Measurements from ENCODE around the gene GMDS.

Gene GMDS

DNA sequence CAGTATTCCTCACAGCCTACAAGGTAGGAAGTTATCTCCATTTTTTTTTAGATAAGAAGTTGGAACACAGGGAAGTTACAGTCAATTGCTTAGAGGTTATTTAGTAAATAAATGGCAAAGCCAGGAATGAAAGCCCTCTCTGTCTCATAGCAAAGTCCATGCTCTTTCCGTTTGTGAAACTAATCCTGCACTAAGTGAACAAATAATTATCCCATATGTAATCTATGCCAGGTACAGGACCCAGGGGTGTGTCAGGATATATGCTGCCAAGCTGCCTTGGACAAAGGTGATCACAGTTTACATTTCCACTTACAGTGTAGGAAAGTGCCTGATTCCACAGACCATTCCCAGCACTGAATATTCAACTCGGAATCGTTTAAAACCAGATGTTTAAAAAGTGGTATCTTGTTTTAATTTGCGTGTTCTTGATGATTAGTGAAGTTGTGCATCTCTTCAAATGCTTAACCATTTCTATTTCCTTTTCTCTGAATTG, 13.6 kb upstream of the GMDS start:
- no peaks in the 10 kb centered on the region for H3K27me3 ChIP-seq (ENCODE audit: insufficient read depth, low read length)
- H3K36me3 ChIP-seq (ENCODE audit: insufficient read depth, low read depth, low read length), result no peaks in the 10 kb centered on the region
- no peaks in the 10 kb centered on the region for H3K4me1 ChIP-seq (ENCODE audit: insufficient read depth, low read length)
- no peak overlapping the region for H3K9ac ChIP-seq (ENCODE audit: low read depth, low read length)
- no peaks in the 10 kb centered on the region; the same call in 1 of the 2 replicates for H3K9me3 ChIP-seq (ENCODE audit: insufficient read depth, low read depth, low read length)
- H3K4me3 ChIP-seq (ENCODE audit: low read length), result no peak overlapping the region
- H3K27ac ChIP-seq (ENCODE audit: low read length), result no peak overlapping the region

DNA sequence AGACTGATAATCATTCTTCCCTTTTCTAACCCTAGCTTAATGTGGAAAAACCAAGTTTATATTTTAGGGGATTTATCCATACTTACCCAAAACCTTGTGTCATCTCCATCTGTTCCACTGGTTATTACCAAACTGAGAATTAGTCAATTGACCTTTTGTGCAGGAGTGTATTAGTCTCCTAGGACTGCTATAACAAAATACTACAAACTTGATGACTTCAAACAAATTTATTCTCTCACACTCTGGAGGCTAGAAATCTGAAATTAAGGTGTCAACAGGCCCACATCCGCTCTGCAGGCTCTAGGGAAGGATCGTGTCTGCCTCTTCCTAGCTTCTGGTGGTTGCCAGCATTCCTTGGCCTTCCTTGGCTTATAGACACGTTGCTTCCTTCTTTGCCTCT, 12.7 kb upstream of the GMDS start:
- H3K36me3 ChIP-seq (ENCODE audit: insufficient read depth, low read depth, low read length), result no peaks in the 10 kb centered on the region
- no peaks in the 10 kb centered on the region for H3K4me1 ChIP-seq (ENCODE audit: insufficient read depth, low read length)
- no peak overlapping the region for H3K27ac ChIP-seq (ENCODE audit: low read length)
- H3K9me3 ChIP-seq (ENCODE audit: insufficient read depth, low read depth, low read length), result no peaks in the 10 kb centered on the region; the same call in 1 of the 2 replicates
- H3K9ac ChIP-seq (ENCODE audit: low read depth, low read length), result no peak overlapping the region
- no peak overlapping the region for H3K4me3 ChIP-seq (ENCODE audit: low read length)
- H3K27me3 ChIP-seq (ENCODE audit: insufficient read depth, low read length), result no peaks in the 10 kb centered on the region

DNA sequence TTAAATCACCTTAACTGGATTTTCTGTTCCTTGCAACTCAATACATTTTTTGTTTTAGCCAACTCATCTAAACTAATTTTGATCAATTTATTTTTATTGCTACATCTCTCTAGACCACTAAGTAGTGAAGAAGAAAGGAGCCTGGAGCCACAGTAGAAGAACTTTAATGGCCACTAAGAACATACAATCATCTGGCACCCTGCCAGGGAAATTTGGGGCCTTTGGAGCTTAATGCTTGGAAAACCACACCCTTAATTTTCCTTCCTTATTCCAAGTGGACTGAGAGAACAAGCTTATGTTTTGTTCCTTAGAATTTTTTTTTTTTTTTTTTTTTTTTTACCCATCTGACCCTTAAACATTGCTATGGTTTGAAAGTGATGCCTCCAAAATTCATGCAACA, 12.0 kb upstream of the GMDS start:
- no peaks in the 10 kb centered on the region; the same call in 1 of the 2 replicates for H3K9me3 ChIP-seq (ENCODE audit: insufficient read depth, low read depth, low read length)
- no peak overlapping the region for H3K9ac ChIP-seq (ENCODE audit: low read depth, low read length)
- H3K27ac ChIP-seq (ENCODE audit: low read length), result no peak overlapping the region
- no peaks in the 10 kb centered on the region for H3K4me1 ChIP-seq (ENCODE audit: insufficient read depth, low read length)
- H3K36me3 ChIP-seq (ENCODE audit: insufficient read depth, low read depth, low read length), result no peaks in the 10 kb centered on the region
- H3K4me3 ChIP-seq (ENCODE audit: low read length), result no peak overlapping the region
- no peaks in the 10 kb centered on the region for H3K27me3 ChIP-seq (ENCODE audit: insufficient read depth, low read length)

- Histone ChIP-seq H3K9me3 (ENCODE audit: insufficient read depth, low read depth, low read length) (no peaks in the 10 kb centered on the region; the same call in 1 of the 2 replicates), H3K4me1 (ENCODE audit: insufficient read depth, low read length) (no peaks in the 10 kb centered on the region), H3K27ac (ENCODE audit: low read length) (no peak overlapping the region), H3K36me3 (ENCODE audit: insufficient read depth, low read depth, low read length) (no peaks in the 10 kb centered on the region), H3K4me3 (ENCODE audit: low read length) (no peak overlapping the region), H3K27me3 (ENCODE audit: insufficient read depth, low read length) (no peaks in the 10 kb centered on the region), H3K9ac (ENCODE audit: low read depth, low read length) (no peak overlapping the region)
Measured at GRCh38 chr6:2254747-2255146, 9.3 kb upstream of the GMDS start.

DNA sequence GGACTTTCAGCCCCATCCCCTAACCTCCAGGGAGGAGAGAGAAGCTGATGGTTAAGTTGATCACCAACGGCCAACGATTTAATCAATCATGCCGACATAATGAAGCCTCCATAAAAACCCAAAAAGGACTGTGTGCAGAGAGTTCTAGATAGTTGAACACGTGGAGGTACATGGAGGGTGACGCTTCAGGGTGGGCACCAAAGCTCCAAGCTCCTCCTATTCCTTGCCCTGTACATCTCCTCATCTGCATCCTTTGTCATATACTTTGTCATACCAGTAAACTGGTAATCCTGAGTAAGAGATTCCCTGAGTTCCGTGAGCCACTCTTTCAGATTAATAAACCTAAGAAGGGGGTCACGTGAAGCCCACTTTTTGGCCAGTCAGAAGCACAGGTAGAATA, 3.7 kb upstream of the GMDS start:
- no peaks in the 10 kb centered on the region for H3K36me3 ChIP-seq (ENCODE audit: insufficient read depth, low read depth, low read length)

GRCh38 chr6:2247664-2248063, 2.3 kb upstream of the GMDS start:
- H3K27ac ChIP-seq (ENCODE audit: low read length), result no peak overlapping the region
- H3K4me3 ChIP-seq (ENCODE audit: low read length), result no peak overlapping the region
- no peaks in the 10 kb centered on the region for H3K9me3 ChIP-seq (ENCODE audit: insufficient read depth, low read depth, low read length)
- peaks cover 16% of the 10 kb centered on the region; the same call in 1 of the 2 replicates for H3K27me3 ChIP-seq (ENCODE audit: insufficient read depth, low read length)
- H3K36me3 ChIP-seq (ENCODE audit: insufficient read depth, low read depth, low read length), result no peaks in the 10 kb centered on the region
- H3K4me1 ChIP-seq (ENCODE audit: insufficient read depth, low read length), result peaks cover 7% of the 10 kb centered on the region
- H3K9ac ChIP-seq (ENCODE audit: low read depth, low read length), result no peak overlapping the region

More for the DNA sequence above, 3.7 kb upstream of the GMDS start:
- H3K4me1 ChIP-seq (ENCODE audit: insufficient read depth, low read length), result no peaks in the 10 kb centered on the region; the same call in 1 of the 2 replicates
- no peak overlapping the region for H3K27ac ChIP-seq (ENCODE audit: low read length)
- H3K4me3 ChIP-seq (ENCODE audit: low read length), result no peak overlapping the region
- no peak overlapping the region for H3K9ac ChIP-seq (ENCODE audit: low read depth, low read length)
- H3K27me3 ChIP-seq (ENCODE audit: insufficient read depth, low read length), result peaks cover 13% of the 10 kb centered on the region; the same call in 1 of the 2 replicates
- no peaks in the 10 kb centered on the region for H3K9me3 ChIP-seq (ENCODE audit: insufficient read depth, low read depth, low read length)

DNA sequence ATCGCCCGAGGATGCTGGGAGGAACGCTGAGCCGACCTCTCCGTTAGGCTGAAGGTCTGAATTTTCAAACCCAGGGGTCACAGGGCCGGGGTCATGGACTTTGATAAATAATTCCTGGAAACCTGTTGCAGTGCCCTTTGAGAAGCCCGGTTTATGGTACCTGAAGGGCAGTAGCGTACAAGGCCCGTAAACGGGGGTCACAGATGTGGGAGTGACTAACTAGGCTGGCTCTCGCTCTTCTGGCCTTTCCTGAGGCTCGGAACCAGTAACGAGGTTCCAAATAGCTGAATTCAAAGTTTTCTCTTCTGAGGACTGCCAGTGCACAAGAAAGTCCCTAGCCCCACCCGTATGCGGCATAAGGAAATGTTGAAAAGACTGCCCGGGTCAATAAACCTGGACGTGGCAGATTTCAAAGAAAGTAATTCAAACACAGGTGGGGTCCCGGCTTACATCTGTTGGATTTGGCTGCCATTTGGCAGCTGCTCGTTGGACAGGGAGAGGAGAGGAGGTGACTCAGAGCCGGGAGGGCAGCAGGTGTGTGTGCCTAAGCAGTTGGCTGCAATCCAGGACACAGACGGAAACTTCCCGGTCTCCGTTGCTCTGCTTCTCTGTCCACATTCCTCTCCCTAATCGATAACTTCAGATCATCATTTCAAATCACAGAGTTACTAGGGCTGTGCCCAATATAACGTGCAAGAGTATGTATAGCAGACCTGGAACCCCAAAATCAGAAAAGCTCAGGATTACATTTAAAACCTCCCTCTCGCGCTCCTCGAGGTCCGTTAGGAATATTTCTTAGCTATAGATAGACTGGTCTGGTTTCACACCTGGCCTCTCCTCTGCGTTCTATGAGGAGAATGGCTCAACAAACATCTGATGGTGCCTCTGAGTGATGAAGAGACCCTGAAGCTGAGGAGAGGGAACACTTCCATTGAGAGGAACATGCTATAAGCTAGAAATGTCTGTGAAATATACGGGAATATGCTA, 765 bp upstream of the GMDS start:
- Histone ChIP-seq H3K27ac (ENCODE audit: low read length) (peak overlapping the region; percentile 16), H3K4me1 (ENCODE audit: insufficient read depth, low read length) (peaks cover 20% of the 10 kb centered on the region)

GRCh38 chr6:2244261-2245102, 923 bp downstream of the GMDS start:
- H3K27ac ChIP-seq (ENCODE audit: low read length), result no peak overlapping the region

More for the DNA sequence above, 765 bp upstream of the GMDS start:
- peak overlapping the region; percentile 94 for H3K4me3 ChIP-seq (ENCODE audit: low read length)
- no peaks in the 10 kb centered on the region for H3K9me3 ChIP-seq (ENCODE audit: insufficient read depth, low read depth, low read length)
- no peaks in the 10 kb centered on the region for H3K36me3 ChIP-seq (ENCODE audit: insufficient read depth, low read depth, low read length)
- H3K9ac ChIP-seq (ENCODE audit: low read depth, low read length), result peak overlapping the region; percentile 83; the same call in 1 of the 2 replicates
- peaks cover 16% of the 10 kb centered on the region; the same call in 1 of the 2 replicates for H3K27me3 ChIP-seq (ENCODE audit: insufficient read depth, low read length)

DNA sequence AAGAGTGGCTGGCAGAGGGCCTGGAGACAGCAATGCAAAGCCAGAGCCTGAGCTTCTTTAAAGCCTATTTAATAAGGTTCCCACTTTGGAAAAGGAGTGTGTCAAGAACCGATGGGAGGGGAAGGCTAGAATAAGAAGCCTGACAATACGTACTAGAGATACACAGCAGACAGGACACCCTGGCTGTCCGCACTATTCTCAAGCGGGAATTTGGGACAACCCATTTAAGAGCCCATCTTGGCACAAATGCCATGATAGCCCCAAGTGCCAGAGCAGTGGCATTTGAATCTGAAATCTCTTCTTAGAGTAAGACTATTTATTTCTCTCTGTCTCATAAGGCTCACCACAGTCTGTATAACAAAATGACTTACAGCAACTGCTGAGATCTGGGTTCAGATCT, 3.1 kb downstream of the GMDS start:
- H3K36me3 ChIP-seq (ENCODE audit: insufficient read depth, low read depth, low read length), result no peaks in the 10 kb centered on the region
- peaks cover 16% of the 10 kb centered on the region; the same call in 1 of the 2 replicates for H3K27me3 ChIP-seq (ENCODE audit: insufficient read depth, low read length)
- H3K4me3 ChIP-seq (ENCODE audit: low read length), result no peak overlapping the region
- peak overlapping the region; percentile 37; the same call in 1 of the 2 replicates for H3K9ac ChIP-seq (ENCODE audit: low read depth, low read length)
- H3K9me3 ChIP-seq (ENCODE audit: insufficient read depth, low read depth, low read length), result no peaks in the 10 kb centered on the region
- no peak overlapping the region for H3K27ac ChIP-seq (ENCODE audit: low read length)
- peaks cover 20% of the 10 kb centered on the region for H3K4me1 ChIP-seq (ENCODE audit: insufficient read depth, low read length)

More at GRCh38 chr6:2244261-2245102, 923 bp downstream of the GMDS start:
- Histone ChIP-seq H3K9ac (ENCODE audit: low read depth, low read length) (peak overlapping the region; percentile 70; the same call in 1 of the 2 replicates), H3K4me1 (ENCODE audit: insufficient read depth, low read length) (peaks cover 20% of the 10 kb centered on the region), H3K27me3 (ENCODE audit: insufficient read depth, low read length) (peaks cover 16% of the 10 kb centered on the region; the same call in 1 of the 2 replicates), H3K9me3 (ENCODE audit: insufficient read depth, low read depth, low read length) (no peaks in the 10 kb centered on the region), H3K4me3 (ENCODE audit: low read length) (peak overlapping the region; percentile 94), H3K36me3 (ENCODE audit: insufficient read depth, low read depth, low read length) (no peaks in the 10 kb centered on the region)

DNA sequence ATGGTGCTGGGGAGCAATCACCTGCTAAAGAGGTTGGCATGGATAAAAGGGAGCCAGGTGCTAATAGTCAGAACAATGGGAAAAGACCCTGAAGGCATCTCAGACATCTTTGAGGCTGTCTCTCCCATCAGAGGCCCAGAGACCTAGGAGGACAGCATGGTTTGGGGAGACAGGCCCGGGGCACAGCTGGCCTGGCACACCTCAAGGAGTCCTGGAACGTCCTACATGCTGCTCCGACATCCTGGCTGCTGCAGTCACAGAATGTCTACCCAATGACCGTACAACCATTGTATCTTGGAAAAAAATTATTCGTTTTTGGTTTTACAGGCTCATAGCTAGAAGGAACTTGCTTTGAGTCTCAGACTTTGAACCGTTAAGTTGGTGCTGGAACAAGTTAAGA, 4.4 kb downstream of the GMDS start:
- Histone ChIP-seq H3K27me3 (ENCODE audit: insufficient read depth, low read length) (peaks cover 9% of the 10 kb centered on the region; the same call in 1 of the 2 replicates), H3K4me1 (ENCODE audit: insufficient read depth, low read length) (peaks cover 20% of the 10 kb centered on the region), H3K27ac (ENCODE audit: low read length) (no peak overlapping the region), H3K9me3 (ENCODE audit: insufficient read depth, low read depth, low read length) (no peaks in the 10 kb centered on the region), H3K4me3 (ENCODE audit: low read length) (peak overlapping the region; percentile 33; the same call in 1 of the 2 replicates), H3K36me3 (ENCODE audit: insufficient read depth, low read depth, low read length) (no peaks in the 10 kb centered on the region), H3K9ac (ENCODE audit: low read depth, low read length) (no peak overlapping the region)

DNA sequence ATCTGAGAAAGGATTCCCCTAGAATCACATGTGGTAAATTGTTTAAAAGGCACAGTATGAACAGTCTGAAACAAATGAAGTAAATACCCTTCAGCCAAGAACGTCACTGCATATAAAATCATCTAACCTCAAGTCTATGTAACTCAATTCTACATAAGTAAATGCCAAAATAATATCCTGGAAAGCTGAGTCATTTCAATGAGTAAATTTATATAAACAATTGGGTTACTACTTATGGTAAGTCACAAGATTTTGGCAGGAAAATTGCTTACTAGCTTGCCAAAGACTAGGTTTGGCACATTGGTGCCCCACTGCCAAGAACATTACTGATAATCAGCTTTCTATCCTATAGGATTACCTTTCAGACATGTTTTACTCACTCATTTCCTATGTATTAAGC, 8.4 kb downstream of the GMDS start:
- Histone ChIP-seq H3K27ac (ENCODE audit: low read length) (no peak overlapping the region), H3K4me3 (ENCODE audit: low read length) (no peak overlapping the region)

More for the DNA sequence above, 8.4 kb downstream of the GMDS start:
- H3K36me3 ChIP-seq (ENCODE audit: insufficient read depth, low read depth, low read length), result no peaks in the 10 kb centered on the region
- H3K27me3 ChIP-seq (ENCODE audit: insufficient read depth, low read length), result no peaks in the 10 kb centered on the region
- no peaks in the 10 kb centered on the region for H3K9me3 ChIP-seq (ENCODE audit: insufficient read depth, low read depth, low read length)
- H3K4me1 ChIP-seq (ENCODE audit: insufficient read depth, low read length), result peaks cover 13% of the 10 kb centered on the region; the same call in 1 of the 2 replicates
- H3K9ac ChIP-seq (ENCODE audit: low read depth, low read length), result no peak overlapping the region

Measured in iPS-20b (cell line).